Testis (tissue), 2 donors: ENCODE measurements around the gene ZBTB9.

Source experiments
- POLR2A ChIP-seq: fragments of 450-650 bp; IDR thresholded peaks from one replicate; pipeline ENCODE4 v1.6.1; 2017; ENCODE audit warnings: antibody characterized with exemption, mild to moderate bottlenecking, moderate library complexity
- TF ChIP-seq, protein P1 (sequence below), 3 experiments: fragments of 450-650 bp in 2 of 3; fragments of 200-600 bp in 1 of 3; sonication (generic) in 1 of 3; IDR thresholded peaks; one replicate each; pipeline ENCODE4 v1.5.1; 2016 to 2019; ENCODE audit warnings: antibody characterized with exemption in 3 of 3, mild to moderate bottlenecking in 2 of 3, moderate library complexity in 1 of 3

DNA sequence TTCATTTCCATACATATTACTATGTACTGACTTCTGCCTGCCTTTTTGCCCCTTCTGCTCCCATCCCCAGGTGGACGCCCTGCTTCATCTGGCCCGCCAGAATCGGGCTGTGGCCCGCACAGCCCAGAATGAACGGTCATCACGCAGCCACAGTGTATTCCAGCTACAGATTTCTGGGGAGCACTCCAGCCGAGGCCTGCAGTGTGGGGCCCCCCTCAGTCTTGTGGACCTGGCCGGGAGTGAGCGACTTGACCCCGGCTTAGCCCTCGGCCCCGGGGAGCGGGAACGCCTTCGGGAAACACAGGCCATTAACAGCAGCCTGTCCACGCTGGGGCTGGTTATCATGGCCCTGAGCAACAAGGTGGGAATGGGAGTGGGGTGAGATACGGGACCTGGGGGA, 48.2 kb upstream of the ZBTB9 start:
- TF ChIP-seq POLR2A = no peak
- TF ChIP-seq, protein P1, sequence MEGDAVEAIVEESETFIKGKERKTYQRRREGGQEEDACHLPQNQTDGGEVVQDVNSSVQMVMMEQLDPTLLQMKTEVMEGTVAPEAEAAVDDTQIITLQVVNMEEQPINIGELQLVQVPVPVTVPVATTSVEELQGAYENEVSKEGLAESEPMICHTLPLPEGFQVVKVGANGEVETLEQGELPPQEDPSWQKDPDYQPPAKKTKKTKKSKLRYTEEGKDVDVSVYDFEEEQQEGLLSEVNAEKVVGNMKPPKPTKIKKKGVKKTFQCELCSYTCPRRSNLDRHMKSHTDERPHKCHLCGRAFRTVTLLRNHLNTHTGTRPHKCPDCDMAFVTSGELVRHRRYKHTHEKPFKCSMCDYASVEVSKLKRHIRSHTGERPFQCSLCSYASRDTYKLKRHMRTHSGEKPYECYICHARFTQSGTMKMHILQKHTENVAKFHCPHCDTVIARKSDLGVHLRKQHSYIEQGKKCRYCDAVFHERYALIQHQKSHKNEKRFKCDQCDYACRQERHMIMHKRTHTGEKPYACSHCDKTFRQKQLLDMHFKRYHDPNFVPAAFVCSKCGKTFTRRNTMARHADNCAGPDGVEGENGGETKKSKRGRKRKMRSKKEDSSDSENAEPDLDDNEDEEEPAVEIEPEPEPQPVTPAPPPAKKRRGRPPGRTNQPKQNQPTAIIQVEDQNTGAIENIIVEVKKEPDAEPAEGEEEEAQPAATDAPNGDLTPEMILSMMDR (IDR thresholded peaks at IDR 0.05) = no peak
